ENCODE data around the gene TAS2R5. TPM values are rescaled to one million over a fixed set of nuclear protein-coding genes. Genes with fewer than 3 reads are reported as not detected.

Gene TAS2R5
- total RNA-seq: 0.11 and 0.52 TPM in 2 replicates

GRCh38 chr7:141789917-141790316 is at the start of gene TAS2R5:
Gene TAS2R5 (plus strand): TSS chr7:141790217. CDS start chr7:141790362, 145 bp downstream.

GRCh38 chr7:141763797-141764196 is 26.2 kb upstream of the TAS2R5 start, which contains the start of gene TAS2R3:
Gene TAS2R3 (plus strand): TSS chr7:141764097. CDS start chr7:141764159, 62 bp downstream.

GRCh38 chr7:141776374-141776773 is 13.6 kb upstream of the TAS2R5 start, which contains the start of gene TAS2R4:
Gene TAS2R4 (plus strand): TSS chr7:141776674. CDS start chr7:141778489, 1,815 bp downstream.

Other genes with a start within 250 kb of the TAS2R5 start
- gene AGK, start 238.8 kb upstream of the TAS2R5 start, total RNA-seq: 20.3 and 20.6 TPM in 2 replicates
- 81.2 and 129 TPM in 2 replicates for gene DENND11, start 88.1 kb upstream of the TAS2R5 start, total RNA-seq
- gene WEE2, start 81.9 kb upstream of the TAS2R5 start, total RNA-seq: under 0.01 and 0.11 TPM in 2 replicates
- 99.7 and 156 TPM in 2 replicates for gene SSBP1, start 51.9 kb upstream of the TAS2R5 start, total RNA-seq
- 0.33 and 0.77 TPM in 2 replicates for gene TAS2R3, start 26.1 kb upstream of the TAS2R5 start, total RNA-seq
- 0.33 and 0.86 TPM in 2 replicates for gene TAS2R4, start 13.5 kb upstream of the TAS2R5 start, total RNA-seq
- not detected in 2 replicates for gene PRSS37, start 51.3 kb downstream of the TAS2R5 start, total RNA-seq
- gene OR9A4, start 126.2 kb downstream of the TAS2R5 start, total RNA-seq: not detected in 2 replicates
- gene CLEC5A, start 156.8 kb downstream of the TAS2R5 start, total RNA-seq: not detected in 2 replicates
- not detected in 2 replicates for gene TAS2R38, start 183.6 kb downstream of the TAS2R5 start, total RNA-seq
- under 0.01 TPM in 1 of 2 replicates, not detected in the other for gene MGAM, start 205.7 kb downstream of the TAS2R5 start, total RNA-seq